H1 (cell line): ENCODE data around the gene PRRT1. TPM values are rescaled to one million over a fixed set of nuclear protein-coding genes. Genes with fewer than 3 reads are reported as not detected.

Source experiments
- CHD7 ChIP-seq: fragments of 300-600 bp; sonication (generic); IDR thresholded peaks from 2 replicates; pipeline ENCODE4 v1.7.1; 2012; ENCODE audit warnings: low read length, moderate library complexity, mild to moderate bottlenecking, inconsistent platforms; ENCODE audit not compliant: insufficient replicate concordance
- GTF2F1 ChIP-seq: IDR thresholded peaks from 2 replicates; pipeline ENCODE4 v1.6.1; 2012; ENCODE audit warnings: low read depth, low read length, improper control_type of control experiment, borderline replicate concordance
- polyA plus RNA-seq, 7 experiments: library from polyadenylated mRNA; depleted of rRNA in 3 of 7; stranded (reverse) in 5 of 7; unstranded in 2 of 7; fragments of >200 nt in 5 of 7; fragments of 200-250 nt in 2 of 7; gene quantifications; 1 replicate in 5 of 7; 2 replicates in 1 of 7; 4 replicates in 1 of 7; pipeline versions ENCODE4 v1.2.1 to v1.2.3, GENCODE V29; 2011 to 2013; ENCODE audit warnings: missing spikeins in 2 of 7, mixed read lengths in 2 of 7
- total RNA-seq: library from RNA; stranded (reverse); fragmentation: NEBNext Ultra II Directional; extraction: Animal tissue kit (Norgen Biotek cat#: 25700); gene quantifications from 2 replicates; pipeline ENCODE4 v1.2.1, GENCODE V29; 2021

Gene PRRT1
- total and polyA plus RNA-seq, 2 of the 8 experiments (the other 6 are each of a cell fraction or from before 2014, with no cell fraction given): 0.71 to 2.8 TPM

GRCh38 chr6:32179766-32180405 is 28.1 kb upstream of the PRRT1 start (continued):
- no peak for TF ChIP-seq CHD7
- no peak for TF ChIP-seq GTF2F1
